ENCODE data around the gene PPP1R12B. TPM values are rescaled to one million over a fixed set of nuclear protein-coding genes. Genes with fewer than 3 reads are reported as not detected.
"Not testable (repeated sequence)": the region's sequence is repeated elsewhere in the genome, so short reads cannot be mapped to it uniquely, and the experiment has no call there.

Gene PPP1R12B
- total and polyA plus RNA-seq, 4 donors, result 4.0 to 31.6 (median 9.7) TPM

GRCh38 chr1:202375175-202375574 lies 26.7 kb downstream of the PPP1R12B start:
- H3K27ac ChIP-seq (ENCODE audit: low read depth in 1 of 2, low read length in 2 of 2); H3K9ac ChIP-seq (ENCODE audit: low read depth in 1 of 2, low read length in 2 of 2); DNase-seq (ENCODE audit: low spot score); H3K4me3 ChIP-seq (ENCODE audit: low read depth in 1 of 3, low read length in 3 of 3); H3K27me3 ChIP-seq (ENCODE audit: control insufficient read depth in 4 of 4, insufficient read depth in 4 of 4, low read length in 3 of 4); H3K9me3 ChIP-seq (ENCODE audit: control insufficient read depth in 4 of 4, low read length in 3 of 4); H3K4me1 ChIP-seq (ENCODE audit: control insufficient read depth in 4 of 4, insufficient read depth in 4 of 4, low read length in 3 of 4); H3K36me3 ChIP-seq (ENCODE audit: control insufficient read depth in 4 of 4, insufficient read depth in 3 of 4, low read depth in 1 of 4, low read length in 3 of 4): not testable (repeated sequence)
- 94% methylated on average over 3 of the region's 3 CpGs for WGBS

DNA sequence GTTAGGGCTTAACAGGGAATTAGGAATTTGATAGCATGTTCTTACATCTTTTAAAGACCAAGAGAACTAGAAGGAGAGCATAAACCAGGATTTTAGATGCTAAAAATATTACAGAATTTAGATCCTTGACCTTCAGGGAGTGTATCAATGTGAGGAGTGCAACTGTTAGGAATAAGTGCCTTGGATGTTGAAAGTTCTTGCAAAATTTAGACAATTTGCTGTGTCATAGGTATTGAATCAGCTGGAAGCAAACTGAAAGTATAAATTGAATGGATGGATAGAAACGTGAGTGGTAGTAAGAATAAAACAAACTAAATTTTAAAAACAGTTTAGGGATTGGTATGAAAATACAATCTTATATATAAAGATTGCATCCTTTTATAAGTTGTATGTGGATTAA lies 27.7 kb downstream of the PPP1R12B start:
- no peak for TF ChIP-seq SP1 (IDR thresholded peaks at IDR 0.05)
- TF ChIP-seq, protein P1, sequence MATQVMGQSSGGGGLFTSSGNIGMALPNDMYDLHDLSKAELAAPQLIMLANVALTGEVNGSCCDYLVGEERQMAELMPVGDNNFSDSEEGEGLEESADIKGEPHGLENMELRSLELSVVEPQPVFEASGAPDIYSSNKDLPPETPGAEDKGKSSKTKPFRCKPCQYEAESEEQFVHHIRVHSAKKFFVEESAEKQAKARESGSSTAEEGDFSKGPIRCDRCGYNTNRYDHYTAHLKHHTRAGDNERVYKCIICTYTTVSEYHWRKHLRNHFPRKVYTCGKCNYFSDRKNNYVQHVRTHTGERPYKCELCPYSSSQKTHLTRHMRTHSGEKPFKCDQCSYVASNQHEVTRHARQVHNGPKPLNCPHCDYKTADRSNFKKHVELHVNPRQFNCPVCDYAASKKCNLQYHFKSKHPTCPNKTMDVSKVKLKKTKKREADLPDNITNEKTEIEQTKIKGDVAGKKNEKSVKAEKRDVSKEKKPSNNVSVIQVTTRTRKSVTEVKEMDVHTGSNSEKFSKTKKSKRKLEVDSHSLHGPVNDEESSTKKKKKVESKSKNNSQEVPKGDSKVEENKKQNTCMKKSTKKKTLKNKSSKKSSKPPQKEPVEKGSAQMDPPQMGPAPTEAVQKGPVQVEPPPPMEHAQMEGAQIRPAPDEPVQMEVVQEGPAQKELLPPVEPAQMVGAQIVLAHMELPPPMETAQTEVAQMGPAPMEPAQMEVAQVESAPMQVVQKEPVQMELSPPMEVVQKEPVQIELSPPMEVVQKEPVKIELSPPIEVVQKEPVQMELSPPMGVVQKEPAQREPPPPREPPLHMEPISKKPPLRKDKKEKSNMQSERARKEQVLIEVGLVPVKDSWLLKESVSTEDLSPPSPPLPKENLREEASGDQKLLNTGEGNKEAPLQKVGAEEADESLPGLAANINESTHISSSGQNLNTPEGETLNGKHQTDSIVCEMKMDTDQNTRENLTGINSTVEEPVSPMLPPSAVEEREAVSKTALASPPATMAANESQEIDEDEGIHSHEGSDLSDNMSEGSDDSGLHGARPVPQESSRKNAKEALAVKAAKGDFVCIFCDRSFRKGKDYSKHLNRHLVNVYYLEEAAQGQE (IDR thresholded peaks at IDR 0.05), result no peak
- TF ChIP-seq GABPA (IDR thresholded peaks at IDR 0.05 in 1 of 2, conservative IDR thresholded peaks at IDR 0.05 in 1 of 2), result no peak
- TF ChIP-seq FOXA2 (IDR thresholded peaks at IDR 0.05), result no peak
- TF ChIP-seq, protein P2, sequence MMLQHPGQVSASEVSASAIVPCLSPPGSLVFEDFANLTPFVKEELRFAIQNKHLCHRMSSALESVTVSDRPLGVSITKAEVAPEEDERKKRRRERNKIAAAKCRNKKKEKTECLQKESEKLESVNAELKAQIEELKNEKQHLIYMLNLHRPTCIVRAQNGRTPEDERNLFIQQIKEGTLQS (IDR thresholded peaks at IDR 0.05), result no peak
- TF ChIP-seq CTCF (IDR thresholded peaks at IDR 0.05; ENCODE audit: low read depth, low read length, missing input control), result no peak
- TF ChIP-seq HNF4A (conservative IDR thresholded peaks at IDR 0.05), result no peak
- no peak for TF ChIP-seq YY1 (IDR thresholded peaks at IDR 0.05)
- no peak for TF ChIP-seq MAX (IDR thresholded peaks at IDR 0.05)
- no peak for TF ChIP-seq FOXA1 (IDR thresholded peaks at IDR 0.05)
- TF ChIP-seq NR2F2 (IDR thresholded peaks at IDR 0.05), result no peak
- TF ChIP-seq JUND (IDR thresholded peaks at IDR 0.05), result no peak
- no peak for TF ChIP-seq HNF4G (IDR thresholded peaks at IDR 0.05)
- no peak for TF ChIP-seq TAF1 (conservative IDR thresholded peaks at IDR 0.05)
- TF ChIP-seq, protein P3, sequence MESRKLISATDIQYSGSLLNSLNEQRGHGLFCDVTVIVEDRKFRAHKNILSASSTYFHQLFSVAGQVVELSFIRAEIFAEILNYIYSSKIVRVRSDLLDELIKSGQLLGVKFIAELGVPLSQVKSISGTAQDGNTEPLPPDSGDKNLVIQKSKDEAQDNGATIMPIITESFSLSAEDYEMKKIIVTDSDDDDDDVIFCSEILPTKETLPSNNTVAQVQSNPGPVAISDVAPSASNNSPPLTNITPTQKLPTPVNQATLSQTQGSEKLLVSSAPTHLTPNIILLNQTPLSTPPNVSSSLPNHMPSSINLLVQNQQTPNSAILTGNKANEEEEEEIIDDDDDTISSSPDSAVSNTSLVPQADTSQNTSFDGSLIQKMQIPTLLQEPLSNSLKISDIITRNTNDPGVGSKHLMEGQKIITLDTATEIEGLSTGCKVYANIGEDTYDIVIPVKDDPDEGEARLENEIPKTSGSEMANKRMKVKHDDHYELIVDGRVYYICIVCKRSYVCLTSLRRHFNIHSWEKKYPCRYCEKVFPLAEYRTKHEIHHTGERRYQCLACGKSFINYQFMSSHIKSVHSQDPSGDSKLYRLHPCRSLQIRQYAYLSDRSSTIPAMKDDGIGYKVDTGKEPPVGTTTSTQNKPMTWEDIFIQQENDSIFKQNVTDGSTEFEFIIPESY (IDR thresholded peaks at IDR 0.05), result no peak
- TF ChIP-seq RXRA (IDR thresholded peaks at IDR 0.05), result no peak
- H3K9ac ChIP-seq (ENCODE audit: low read depth in 1 of 2, low read length in 2 of 2), result no peak overlapping the region
- no peak overlapping the region for H3K27ac ChIP-seq (ENCODE audit: low read depth in 1 of 2, low read length in 2 of 2)
- H3K36me3 ChIP-seq (ENCODE audit: control insufficient read depth in 4 of 4, insufficient read depth in 3 of 4, low read depth in 1 of 4, low read length in 3 of 4), result no peaks in the 10 kb centered on the region
- H3K9me3 ChIP-seq (ENCODE audit: control insufficient read depth in 4 of 4, low read length in 3 of 4), result no peaks in the 10 kb centered on the region
- WGBS, result 48% methylated on average over 1 of the region's 1 CpG
- H3K27me3 ChIP-seq (ENCODE audit: control insufficient read depth in 4 of 4, insufficient read depth in 4 of 4, low read length in 3 of 4), result no peaks in the 10 kb centered on the region
- no peaks in the 10 kb centered on the region for H3K4me1 ChIP-seq (ENCODE audit: control insufficient read depth in 4 of 4, insufficient read depth in 4 of 4, low read length in 3 of 4)
- no peak for DNase-seq (ENCODE audit: low spot score)
- no peak overlapping the region for H3K4me3 ChIP-seq (ENCODE audit: low read depth in 1 of 3, low read length in 3 of 3)

- not testable (repeated sequence) for H3K27me3 ChIP-seq (ENCODE audit: control insufficient read depth in 4 of 4, insufficient read depth in 4 of 4, low read length in 3 of 4); H3K36me3 ChIP-seq (ENCODE audit: control insufficient read depth in 4 of 4, insufficient read depth in 3 of 4, low read depth in 1 of 4, low read length in 3 of 4); DNase-seq (ENCODE audit: low spot score); H3K4me3 ChIP-seq (ENCODE audit: low read depth in 1 of 3, low read length in 3 of 3); H3K9me3 ChIP-seq (ENCODE audit: control insufficient read depth in 4 of 4, low read length in 3 of 4); H3K27ac ChIP-seq (ENCODE audit: low read depth in 1 of 2, low read length in 2 of 2); H3K4me1 ChIP-seq (ENCODE audit: control insufficient read depth in 4 of 4, insufficient read depth in 4 of 4, low read length in 3 of 4); H3K9ac ChIP-seq (ENCODE audit: low read depth in 1 of 2, low read length in 2 of 2)
- 62% methylated on average over 4 of the region's 4 CpGs for WGBS
These were observed 31.5 kb downstream of the PPP1R12B start for GRCh38 chr1:202379884-202380529.

DNA sequence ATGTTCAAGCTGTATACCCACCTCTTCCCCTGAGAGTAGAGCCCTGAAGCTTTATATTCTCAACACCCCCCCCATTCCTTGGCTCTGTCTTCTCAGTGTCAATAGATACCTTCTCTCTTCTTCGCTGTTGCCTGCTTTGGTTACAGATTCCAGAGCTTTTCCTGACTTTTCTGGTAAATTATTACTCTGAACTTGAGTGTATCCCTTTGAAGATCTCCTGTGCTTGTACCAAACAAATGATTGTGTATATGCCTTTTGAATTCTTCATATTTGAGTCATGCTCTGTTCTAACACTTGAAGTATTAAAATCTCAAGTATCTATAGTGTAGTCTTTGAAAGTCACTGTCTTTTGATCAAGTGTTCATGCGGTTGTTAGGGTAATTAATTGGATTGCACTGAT lies 32.0 kb downstream of the PPP1R12B start:
- not testable (repeated sequence) for H3K9me3 ChIP-seq (ENCODE audit: control insufficient read depth in 4 of 4, low read length in 3 of 4); H3K4me1 ChIP-seq (ENCODE audit: control insufficient read depth in 4 of 4, insufficient read depth in 4 of 4, low read length in 3 of 4); DNase-seq (ENCODE audit: low spot score); H3K27me3 ChIP-seq (ENCODE audit: control insufficient read depth in 4 of 4, insufficient read depth in 4 of 4, low read length in 3 of 4); H3K9ac ChIP-seq (ENCODE audit: low read depth in 1 of 2, low read length in 2 of 2); H3K4me3 ChIP-seq (ENCODE audit: low read depth in 1 of 3, low read length in 3 of 3); H3K36me3 ChIP-seq (ENCODE audit: control insufficient read depth in 4 of 4, insufficient read depth in 3 of 4, low read depth in 1 of 4, low read length in 3 of 4); H3K27ac ChIP-seq (ENCODE audit: low read depth in 1 of 2, low read length in 2 of 2)
- WGBS, result 93% methylated on average over 2 of the region's 2 CpGs

All from liver (tissue), 9 donors.